Hepatocyte (in vitro differentiated cells): Measurements from ENCODE around the gene CDK18.

ENCODE experiments used
- CTCF ChIP-seq: fragments of 200-600 bp; sonication (generic); IDR thresholded peaks from 2 replicates; pipeline ENCODE4 v1.5.1; 2016; ENCODE audit warnings: antibody characterized with exemption, mild to moderate bottlenecking; ENCODE audit not compliant: poor library complexity
- EZH2 ChIP-seq: fragments of 200-600 bp; sonication (generic); IDR thresholded peaks from 2 replicates; pipeline ENCODE4 v1.6.1; 2016; ENCODE audit warnings: antibody characterized with exemption, mild to moderate bottlenecking, borderline replicate concordance

GRCh38 chr1:205580140-205580922, 75.9 kb downstream of the CDK18 start:
- TF ChIP-seq CTCF (no peak), EZH2 (no peak)
